DOHH2 (cell line): ENCODE measurements around the gene NDUFA8.

Source experiments
- H3F3A ChIP-seq: fragments of 200-600 bp; sonication (generic), shearing (Covaris generic); 2 replicates; pipeline ENCODE4 v1.6.0; 2016; ENCODE audit warnings: antibody characterized with exemption, mild to moderate bottlenecking; ENCODE audit not compliant: control insufficient read depth, insufficient read depth
- H3K27ac ChIP-seq: fragments of 200-600 bp; sonication (generic); 2 replicates; pipeline ENCODE4 v1.5.1; 2014; ENCODE audit warnings: low read depth, mild to moderate bottlenecking, low read length, moderate library complexity
- H3K27me3 ChIP-seq: fragments of 200-600 bp; sonication (generic); 2 replicates; pipeline ENCODE4 v1.6.1; 2014; ENCODE audit warnings: mild to moderate bottlenecking, low read length, mixed read lengths; ENCODE audit not compliant: control insufficient read depth
- H3K36me3 ChIP-seq: fragments of 200-600 bp; sonication (generic); 2 replicates; pipeline ENCODE4 v1.6.1; 2014; ENCODE audit warnings: mild to moderate bottlenecking, low read length, moderate library complexity, mixed read lengths; ENCODE audit not compliant: control insufficient read depth
- H3K4me1 ChIP-seq: fragments of 200-600 bp; sonication (generic); 2 replicates; pipeline ENCODE4 v1.6.1; 2014; ENCODE audit warnings: mild to moderate bottlenecking, low read length, mixed read lengths; ENCODE audit not compliant: control insufficient read depth
- H3K4me2 ChIP-seq: fragments of 200-600 bp; sonication (generic); 2 replicates; pipeline ENCODE4 v1.6.0; 2014; ENCODE audit warnings: mild to moderate bottlenecking, low read length, moderate library complexity
- H3K4me3 ChIP-seq: fragments of 200-600 bp; sonication (generic); 2 replicates; pipeline ENCODE4 v1.5.1; 2014; ENCODE audit warnings: mild to moderate bottlenecking, low read length, mixed read lengths
- H3K79me2 ChIP-seq: fragments of 200-600 bp; sonication (generic); 2 replicates; pipeline ENCODE4 v1.6.1; 2014; ENCODE audit warnings: mild to moderate bottlenecking, low read length, mixed read lengths; ENCODE audit not compliant: control insufficient read depth
- H3K9me2 ChIP-seq: fragments of 200-600 bp; sonication (generic); replicated peaks from 2 replicates; pipeline ENCODE4 v1.6.1; 2014; ENCODE audit warnings: mild to moderate bottlenecking, low read length, mixed read lengths; ENCODE audit not compliant: control insufficient read depth
- H3K9me3 ChIP-seq: fragments of 200-600 bp; sonication (generic); 2 replicates; pipeline ENCODE4 v1.6.1; 2014; ENCODE audit warnings: antibody characterized with exemption, low read length, mixed read lengths; ENCODE audit not compliant: control insufficient read depth, insufficient read depth
- H4K20me1 ChIP-seq: fragments of 200-600 bp; sonication (generic); 2 replicates; pipeline ENCODE4 v1.6.0; 2014; ENCODE audit warnings: low read depth, mild to moderate bottlenecking, antibody characterized with exemption, low read length, moderate library complexity; ENCODE audit not compliant: control insufficient read depth, insufficient read depth
- CTCF ChIP-seq: fragments of 200-600 bp; sonication (generic); IDR thresholded peaks from one replicate; pipeline ENCODE4 v1.5.1; 2014; ENCODE audit warnings: antibody characterized with exemption, mild to moderate bottlenecking, low read depth, low read length; ENCODE audit not compliant: poor library complexity, severe bottlenecking
- EZH2phosphoT487 ChIP-seq: fragments of 200-600 bp; sonication (generic); IDR thresholded peaks from 2 replicates; pipeline ENCODE4 v1.6.1; 2017; ENCODE audit warnings: borderline replicate concordance, mild to moderate bottlenecking, antibody characterized with exemption, low read length, moderate library complexity, mixed read lengths

NDUFA8 gene

DNA sequence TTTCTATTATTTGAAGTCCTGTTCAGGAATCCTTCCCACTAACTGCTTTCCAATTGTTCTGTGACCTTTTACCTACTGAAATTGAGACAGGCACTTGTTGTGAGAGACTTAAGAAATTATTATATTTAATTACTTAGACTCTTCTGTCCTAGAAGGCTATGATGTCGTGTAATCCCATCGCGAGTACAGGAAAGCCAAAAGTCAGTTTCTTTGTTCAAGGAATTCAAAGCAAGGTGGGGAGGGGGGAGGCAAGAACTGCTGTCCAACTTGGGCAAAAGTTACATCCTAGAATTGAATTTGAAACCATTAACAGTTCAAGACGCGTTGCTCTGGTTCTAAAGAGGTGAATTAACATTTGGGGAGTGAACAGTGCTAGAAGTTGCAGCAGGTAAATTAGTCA, 17.9 kb downstream of the NDUFA8 start:
- Histone ChIP-seq H3K4me2 (no peak overlapping the region), H3F3A (no peaks in the 10 kb centered on the region), H3K79me2 (no peaks in the 10 kb centered on the region), H3K27me3 (no peaks in the 10 kb centered on the region), H3K9me3 (no peaks in the 10 kb centered on the region), H3K36me3 (peaks cover 43% of the 10 kb centered on the region), H3K9me2 (no peaks in the 10 kb centered on the region), H3K4me1 (no peaks in the 10 kb centered on the region), H3K27ac (no peak overlapping the region), H4K20me1 (no peaks in the 10 kb centered on the region), H3K4me3 (no peak overlapping the region)
- TF ChIP-seq CTCF (no peak), EZH2phosphoT487 (no peak)

- no peak overlapping the region for H3K27ac ChIP-seq
- peaks cover 34% of the 10 kb centered on the region for H3K36me3 ChIP-seq
- no peaks in the 10 kb centered on the region for H3K9me2 ChIP-seq
- TF ChIP-seq CTCF (no peak), EZH2phosphoT487 (no peak)
- no peaks in the 10 kb centered on the region for H3K79me2 ChIP-seq
- no peaks in the 10 kb centered on the region for H3K4me1 ChIP-seq
- no peak overlapping the region for H3K4me2 ChIP-seq
- H4K20me1 ChIP-seq = no peaks in the 10 kb centered on the region
- no peaks in the 10 kb centered on the region for H3K27me3 ChIP-seq
- no peaks in the 10 kb centered on the region for H3K9me3 ChIP-seq
- no peak overlapping the region for H3K4me3 ChIP-seq
- H3F3A ChIP-seq = no peaks in the 10 kb centered on the region
Measured at GRCh38 chr9:122140368-122141193, 19.0 kb downstream of the NDUFA8 start.

GRCh38 chr9:122138560-122139268, 20.9 kb downstream of the NDUFA8 start:
- Histone ChIP-seq H3K4me3 (no peak overlapping the region), H3F3A (no peaks in the 10 kb centered on the region), H3K27me3 (no peaks in the 10 kb centered on the region), H3K4me2 (no peak overlapping the region), H3K9me3 (no peaks in the 10 kb centered on the region), H3K27ac (no peak overlapping the region), H3K36me3 (peaks cover 16% of the 10 kb centered on the region), H3K79me2 (no peaks in the 10 kb centered on the region), H4K20me1 (no peaks in the 10 kb centered on the region), H3K4me1 (no peaks in the 10 kb centered on the region), H3K9me2 (no peaks in the 10 kb centered on the region)
- TF ChIP-seq EZH2phosphoT487 (no peak), CTCF (no peak)
